Skeletal muscle tissue (tissue), 4 donors: ENCODE data around the gene MEIKIN. TPM values are rescaled to one million over a fixed set of nuclear protein-coding genes. Genes with fewer than 3 reads are reported as not detected.

Source experiments
- H3K27ac ChIP-seq: one replicate; pipeline ENCODE4 v1.7.0; 2013; ENCODE audit warnings: mild to moderate bottlenecking, low read depth, low read length, inconsistent platforms
- H3K27me3 ChIP-seq, 3 donors: one replicate each; pipeline ENCODE4 v1.7.0; 2013; ENCODE audit warnings: low read length in 3 of 3; ENCODE audit not compliant: control insufficient read depth in 3 of 3, insufficient read depth in 3 of 3
- H3K36me3 ChIP-seq, 3 donors: one replicate each; pipeline ENCODE4 v1.7.0; 2013; ENCODE audit warnings: low read length in 3 of 3; ENCODE audit not compliant: control insufficient read depth in 3 of 3, insufficient read depth in 3 of 3
- H3K4me1 ChIP-seq, 3 donors: one replicate each; pipeline ENCODE4 v1.7.0; 2013; ENCODE audit warnings: low read length in 3 of 3, mild to moderate bottlenecking in 3 of 3; ENCODE audit not compliant: control insufficient read depth in 3 of 3, insufficient read depth in 3 of 3
- H3K4me3 ChIP-seq, 3 donors: one replicate each; pipeline ENCODE4 v1.7.0; 2013; ENCODE audit warnings: low read length in 3 of 3
- H3K9ac ChIP-seq, 3 donors: one replicate each; pipeline ENCODE4 v1.7.0; 2013; ENCODE audit warnings: low read length in 3 of 3, mild to moderate bottlenecking in 3 of 3, moderate library complexity in 2 of 3, low read depth in 1 of 3
- H3K9me3 ChIP-seq, 3 donors: one replicate each; pipeline ENCODE4 v1.7.0; 2013; ENCODE audit warnings: low read length in 3 of 3; ENCODE audit not compliant: control insufficient read depth in 3 of 3
- total RNA-seq: library from RNA; depleted of rRNA; stranded (reverse); fragments of >200 nt; gene quantifications from one replicate; pipeline ENCODE4 v1.2.3, GENCODE V29; 2014
- donor health status: Osteomylitis.

Gene MEIKIN, protein sequence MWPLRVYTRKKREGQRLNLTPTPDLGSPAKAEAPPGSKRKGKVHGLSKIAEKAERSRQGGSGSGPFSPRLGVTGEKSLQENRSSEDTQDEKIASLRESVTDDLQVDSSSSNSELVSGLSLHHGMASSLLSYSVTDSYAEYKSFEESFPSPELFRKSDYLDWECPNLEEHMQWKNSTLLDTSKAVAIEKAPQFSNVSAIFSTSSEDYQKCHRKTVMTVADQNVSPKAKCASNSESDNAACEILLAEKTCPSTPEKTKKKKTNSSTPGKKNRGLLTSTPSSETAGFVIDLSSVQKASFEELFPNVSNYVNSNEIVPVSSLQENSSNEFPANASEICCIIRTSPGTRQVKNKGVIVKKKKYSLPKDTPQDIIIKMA
- total RNA-seq: 0.52 TPM

DNA sequence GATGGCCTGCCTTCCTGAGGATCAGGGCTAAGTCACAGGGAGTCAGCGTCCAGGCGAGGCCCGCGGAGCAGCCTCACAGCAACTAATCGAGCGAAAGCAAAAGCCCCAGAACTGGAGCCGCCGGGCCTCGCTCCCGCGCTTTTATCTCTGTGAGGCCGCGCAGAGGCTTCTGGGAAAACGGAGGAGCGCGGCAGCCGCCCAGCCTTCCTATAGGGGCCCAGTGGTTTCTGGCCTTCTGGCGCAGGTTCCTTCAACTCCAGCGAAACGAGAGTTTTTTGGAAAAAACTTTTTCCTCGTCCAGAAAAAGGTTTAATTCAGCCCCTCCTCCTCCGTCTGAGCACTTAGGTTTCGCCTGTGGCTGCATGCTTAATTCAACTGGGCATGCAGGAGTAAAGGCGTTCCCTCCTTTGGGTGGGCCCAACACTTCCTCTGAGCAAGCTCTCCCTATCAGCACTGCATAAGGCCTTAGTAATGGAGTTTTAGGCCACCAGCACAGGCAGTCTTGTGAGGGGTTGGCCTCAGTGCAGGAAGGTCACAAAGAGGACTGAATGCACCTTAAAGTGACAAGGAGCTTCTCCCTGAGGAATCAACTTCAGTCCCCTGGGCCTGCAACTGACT is at the start of gene MEIKIN:
TSS of gene MEIKIN (minus strand) at position 113 of the 618 bp plus-strand sequence. CDS start 158 bp downstream, outside the sequence.
- Histone ChIP-seq H3K27me3 (no peaks in the 10 kb centered on the region), H3K4me3 (no peak within 1 kb of the TSS), H3K9me3 (no peaks in the 10 kb centered on the region), H3K4me1 (no peaks in the 10 kb centered on the region), H3K9ac (no peak within 1 kb of the TSS), H3K27ac (no peak within 1 kb of the TSS), H3K36me3 (no peaks in the 10 kb centered on the region)

- Histone ChIP-seq H3K27me3 (no peaks in the 10 kb centered on the region), H3K36me3 (peaks cover 0 to 3% (median 3%) of the 10 kb centered on the region in 3 donors), H3K9me3 (no peaks in the 10 kb centered on the region), H3K4me1 (peaks cover 0 to 4% (median 2%) of the 10 kb centered on the region in 3 donors), H3K27ac (no peak overlapping the region), H3K9ac (no peak overlapping the region), H3K4me3 (no peak overlapping the region)
Measured at GRCh38 chr5:131994533-131995226, 49.2 kb upstream of the MEIKIN start.

- Histone ChIP-seq H3K36me3 (peaks cover 0 to 3% (median 3%) of the 10 kb centered on the region in 3 donors), H3K27ac (no peak overlapping the region), H3K27me3 (no peaks in the 10 kb centered on the region), H3K4me1 (no peaks in the 10 kb centered on the region), H3K9me3 (no peaks in the 10 kb centered on the region), H3K4me3 (no peak overlapping the region), H3K9ac (no peak overlapping the region)
Measured at GRCh38 chr5:131994090-131994489, 48.6 kb upstream of the MEIKIN start.

- Histone ChIP-seq H3K4me3 (no peak overlapping the region), H3K9ac (no peak overlapping the region), H3K27ac (no peak overlapping the region), H3K27me3 (no peaks in the 10 kb centered on the region), H3K36me3 (peaks cover 0 to 3% (median 3%) of the 10 kb centered on the region in 3 donors), H3K9me3 (no peaks in the 10 kb centered on the region), H3K4me1 (no peaks in the 10 kb centered on the region)
Measured at GRCh38 chr5:131993676-131994075, 48.2 kb upstream of the MEIKIN start.

DNA sequence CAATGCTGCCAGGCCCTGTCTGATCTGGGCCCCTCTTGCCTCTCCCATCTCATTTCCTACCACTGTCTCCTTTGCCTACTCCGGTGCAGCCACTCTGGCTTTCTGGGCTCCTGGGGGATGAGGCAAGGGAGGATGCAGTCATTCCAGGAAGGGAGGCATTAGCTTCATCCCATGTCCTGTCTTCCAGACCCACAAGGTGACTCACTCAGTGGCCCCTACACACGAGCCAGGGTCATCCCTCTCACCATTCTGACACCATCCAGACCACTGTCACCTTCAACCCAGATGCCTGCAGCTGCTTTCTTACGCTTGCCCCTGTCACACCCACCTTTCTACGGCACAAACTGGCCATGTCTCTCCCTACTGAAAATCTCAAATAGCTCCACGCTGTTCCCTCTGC is 46.9 kb upstream of the MEIKIN start:
- H3K27me3 ChIP-seq: no peaks in the 10 kb centered on the region
- no peaks in the 10 kb centered on the region for H3K9me3 ChIP-seq
- no peaks in the 10 kb centered on the region for H3K4me1 ChIP-seq
- no peak overlapping the region for H3K9ac ChIP-seq
- peaks cover 0 to 3% (median 3%) of the 10 kb centered on the region in 3 donors for H3K36me3 ChIP-seq
- H3K4me3 ChIP-seq: no peak overlapping the region
- no peak overlapping the region for H3K27ac ChIP-seq

DNA sequence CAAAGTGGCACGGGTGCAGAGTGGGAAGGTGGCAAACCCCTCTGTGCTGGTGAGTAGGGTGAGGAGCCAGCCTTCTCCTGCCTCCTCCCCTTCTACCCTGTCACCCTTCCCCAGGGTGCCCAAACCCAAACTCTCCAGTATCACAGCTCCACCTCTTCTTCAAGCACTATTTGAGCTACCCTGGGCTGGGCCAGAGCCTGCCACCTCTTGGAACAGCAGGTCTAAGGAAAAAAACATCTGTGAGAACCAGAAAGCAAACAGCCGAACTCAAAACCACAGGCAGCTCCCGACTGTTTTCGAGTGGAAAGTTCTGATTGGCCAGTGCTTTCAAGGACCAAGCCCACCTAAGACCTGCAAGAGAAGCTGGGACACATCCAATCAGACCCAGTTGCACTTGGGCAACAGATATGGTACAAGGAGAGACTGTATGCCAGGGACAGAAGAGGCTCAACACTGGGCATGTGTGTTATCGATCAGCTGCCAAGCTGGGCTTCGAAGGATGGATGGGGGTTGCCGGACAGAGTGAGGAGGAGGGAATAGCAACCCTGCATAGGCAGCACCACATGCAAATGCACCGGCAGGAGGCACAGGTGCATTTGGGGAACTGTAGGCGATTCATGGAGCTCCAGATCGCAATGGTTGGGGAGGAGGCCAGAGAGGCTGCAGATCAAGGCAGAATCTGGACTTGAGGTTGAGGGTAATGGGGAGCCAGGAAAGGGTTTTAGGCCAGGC is 46.3 kb upstream of the MEIKIN start:
- no peak overlapping the region for H3K4me3 ChIP-seq
- peaks cover 0 to 6% (median 3%) of the 10 kb centered on the region in 3 donors for H3K36me3 ChIP-seq
- no peaks in the 10 kb centered on the region for H3K9me3 ChIP-seq
- H3K9ac ChIP-seq: no peak overlapping the region
- no peaks in the 10 kb centered on the region for H3K4me1 ChIP-seq
- H3K27me3 ChIP-seq: no peaks in the 10 kb centered on the region
- no peak overlapping the region for H3K27ac ChIP-seq

DNA sequence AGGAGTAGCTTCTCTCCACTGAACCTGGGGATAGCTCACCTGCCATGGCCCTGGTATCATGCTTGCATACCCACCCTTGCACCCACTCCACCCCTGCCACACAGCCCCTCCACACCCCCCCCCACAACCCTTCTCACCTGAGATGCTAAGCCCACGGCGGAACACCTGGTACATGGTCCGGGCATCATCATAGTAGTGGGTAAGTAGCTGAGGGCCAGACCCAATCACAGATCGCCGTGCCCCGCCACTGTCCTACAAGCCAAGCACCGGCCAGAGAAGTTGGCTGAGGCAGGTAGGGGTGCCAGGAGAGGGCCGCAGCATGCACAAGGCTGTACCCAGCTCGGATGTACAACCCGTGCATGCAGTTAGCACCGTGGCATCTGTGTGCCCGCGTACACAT is 45.3 kb upstream of the MEIKIN start:
- H3K9me3 ChIP-seq: no peaks in the 10 kb centered on the region
- peaks cover 0 to 6% (median 3%) of the 10 kb centered on the region in 3 donors for H3K36me3 ChIP-seq
- no peak overlapping the region for H3K4me3 ChIP-seq
- H3K27me3 ChIP-seq: no peaks in the 10 kb centered on the region
- H3K27ac ChIP-seq: no peak overlapping the region
- H3K9ac ChIP-seq: no peak overlapping the region
- no peaks in the 10 kb centered on the region for H3K4me1 ChIP-seq

DNA sequence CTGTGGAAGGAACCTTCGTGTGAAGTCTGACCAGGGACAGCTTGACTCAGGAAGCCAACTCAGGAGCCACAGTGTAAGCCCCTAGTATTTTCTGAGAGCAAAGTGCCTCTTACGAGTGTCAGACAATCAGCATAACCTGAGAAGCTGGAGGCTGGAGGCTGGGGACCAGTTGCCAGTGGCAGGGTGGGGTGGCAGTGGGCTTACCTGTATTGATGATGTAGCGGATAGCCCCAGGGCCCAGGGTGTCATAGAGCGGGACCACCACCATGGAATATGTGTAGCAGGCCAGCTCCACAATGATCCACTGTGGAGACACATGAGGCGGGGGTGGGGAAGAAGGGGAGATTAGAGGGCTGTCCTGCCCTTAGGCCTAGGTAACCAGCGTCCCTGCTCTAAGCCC is 43.1 kb upstream of the MEIKIN start:
- H3K27me3 ChIP-seq: no peaks in the 10 kb centered on the region
- H3K36me3 ChIP-seq: peaks cover 0 to 6% (median 3%) of the 10 kb centered on the region in 3 donors
- H3K4me3 ChIP-seq: no peak overlapping the region
- H3K9me3 ChIP-seq: no peaks in the 10 kb centered on the region
- no peak overlapping the region for H3K27ac ChIP-seq
- no peak overlapping the region for H3K9ac ChIP-seq
- H3K4me1 ChIP-seq: peaks cover 0 to 13% (median 0%) of the 10 kb centered on the region in 3 donors

DNA sequence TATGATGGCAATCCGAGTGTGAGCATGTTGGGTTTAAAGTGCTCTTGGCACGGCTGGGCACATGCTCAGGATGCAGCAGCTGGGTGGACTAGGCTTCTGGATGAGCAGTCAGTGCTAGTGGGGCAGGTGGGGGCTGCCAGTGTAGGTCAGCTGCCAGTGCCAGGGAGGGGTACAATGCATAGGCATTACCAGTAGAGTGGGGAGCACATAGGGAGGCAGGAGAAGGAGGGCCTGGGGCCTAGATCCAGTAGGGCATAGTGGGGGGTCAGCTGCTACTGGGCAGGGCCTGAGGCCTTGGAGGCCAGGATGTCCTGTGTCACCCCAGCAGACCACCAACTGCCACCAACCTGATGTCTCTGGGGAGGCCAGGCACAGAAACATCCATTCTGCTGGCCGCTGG is 41.8 kb upstream of the MEIKIN start:
- H3K9me3 ChIP-seq: no peaks in the 10 kb centered on the region
- no peak overlapping the region for H3K9ac ChIP-seq
- peaks cover 0 to 6% (median 0%) of the 10 kb centered on the region in 3 donors for H3K36me3 ChIP-seq
- no peak overlapping the region for H3K4me3 ChIP-seq
- H3K27ac ChIP-seq: no peak overlapping the region
- no peaks in the 10 kb centered on the region for H3K27me3 ChIP-seq
- H3K4me1 ChIP-seq: peaks cover 0 to 13% (median 0%) of the 10 kb centered on the region in 3 donors
